ENCODE data around the gene SFN. TPM values are rescaled to one million over a fixed set of nuclear protein-coding genes. Genes with fewer than 3 reads are reported as not detected.
"Not testable (repeated sequence)": the region's sequence is repeated elsewhere in the genome, so short reads cannot be mapped to it uniquely, and the experiment has no call there.

The SFN gene
- total RNA-seq, 2 donors from 2014 or later: 1.9 to 3.8 TPM

DNA sequence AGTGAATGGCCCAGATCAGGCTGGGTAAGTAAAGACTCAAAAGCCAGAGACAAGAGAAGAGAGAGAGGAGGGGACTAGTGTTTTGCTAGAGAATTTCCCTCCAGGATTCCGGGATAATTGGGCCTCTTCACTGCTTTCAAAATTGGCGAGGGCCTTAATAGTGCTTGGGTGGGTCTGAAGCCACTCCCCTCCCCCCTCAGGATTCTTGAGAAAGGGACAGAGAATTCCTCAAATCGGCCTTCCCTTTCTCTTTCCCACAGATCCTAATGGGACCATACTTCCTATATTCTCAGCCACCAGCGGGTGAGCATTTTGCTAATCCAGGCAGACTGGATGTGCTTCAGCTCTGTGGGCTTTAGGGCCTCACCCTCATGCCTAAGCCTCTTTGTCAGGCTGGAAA, 11.9 kb downstream of the SFN start:
- Histone ChIP-seq H3K36me3 (peaks cover 19% of the 10 kb centered on the region), H3K9me3 (no peaks in the 10 kb centered on the region), H3K27me3 (replicated peaks; ENCODE audit: insufficient read depth) (no peaks in the 10 kb centered on the region), H3K4me3 (no peak overlapping the region), H3K4me1 (ENCODE audit: control insufficient read depth in 1 of 2, low read depth in 2 of 2) (no peaks in the 10 kb centered on the region), H3K27ac (no peak overlapping the region)
- ATAC-seq (ENCODE audit: insufficient number of reproducible peaks, low FRiP score, low read depth): no peak
- no peak for DNase-seq (ENCODE audit: low spot score)
- TF ChIP-seq CTCF (IDR thresholded peaks at IDR 0.05): no peak

- peak overlapping the region in 1 of 2 donors; percentile 45 for H3K27ac ChIP-seq
- DNase-seq (ENCODE audit: low spot score): no peak
- no peaks in the 10 kb centered on the region for H3K4me1 ChIP-seq (ENCODE audit: control insufficient read depth in 1 of 2, low read depth in 2 of 2)
- no peak for TF ChIP-seq CTCF (IDR thresholded peaks at IDR 0.05)
- no peak overlapping the region for H3K4me3 ChIP-seq
- H3K9me3 ChIP-seq: no peaks in the 10 kb centered on the region
- no peaks in the 10 kb centered on the region for H3K27me3 ChIP-seq (replicated peaks; ENCODE audit: insufficient read depth)
- no peak for ATAC-seq (ENCODE audit: insufficient number of reproducible peaks, low FRiP score, low read depth)
- peaks cover 41% of the 10 kb centered on the region for H3K36me3 ChIP-seq
These were observed 14.4 kb downstream of the SFN start for GRCh38 chr1:26877326-26877725.

DNA sequence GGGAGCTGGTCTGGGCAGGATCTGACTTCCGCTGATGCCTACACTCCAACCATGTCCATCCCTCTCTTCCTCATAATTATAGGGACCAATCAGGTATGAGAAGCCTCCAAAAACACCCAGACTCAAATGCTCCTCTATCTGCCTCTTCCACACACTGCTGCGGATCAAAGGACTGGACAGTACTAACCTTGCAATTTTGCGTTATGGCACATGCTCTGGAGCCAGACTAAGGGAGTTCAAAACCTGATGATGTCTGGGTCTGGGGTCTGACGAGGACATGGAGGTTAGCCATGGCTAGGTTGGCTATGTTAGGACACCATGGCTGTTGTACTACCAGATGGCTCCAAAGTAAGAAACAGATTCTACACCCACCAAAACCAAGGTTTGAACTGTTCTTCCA, 16.8 kb downstream of the SFN start:
- Histone ChIP-seq H3K27me3 (replicated peaks; ENCODE audit: insufficient read depth) (no peaks in the 10 kb centered on the region), H3K36me3 (peaks cover 62% of the 10 kb centered on the region), H3K4me1 (ENCODE audit: control insufficient read depth in 1 of 2, low read depth in 2 of 2) (no peaks in the 10 kb centered on the region), H3K9me3 (no peaks in the 10 kb centered on the region), H3K27ac (no peak overlapping the region), H3K4me3 (no peak overlapping the region)
- no peak for TF ChIP-seq CTCF (IDR thresholded peaks at IDR 0.05)
- ATAC-seq (ENCODE audit: insufficient number of reproducible peaks, low FRiP score, low read depth): no peak
- DNase-seq (ENCODE audit: low spot score): no peak

GRCh38 chr1:26881611-26882010, 18.7 kb downstream of the SFN start:
- peaks cover 75% of the 10 kb centered on the region for H3K36me3 ChIP-seq
- DNase-seq (ENCODE audit: low spot score); H3K4me3 ChIP-seq; ATAC-seq (ENCODE audit: insufficient number of reproducible peaks, low FRiP score, low read depth); H3K9me3 ChIP-seq; H3K27me3 ChIP-seq (replicated peaks; ENCODE audit: insufficient read depth); H3K4me1 ChIP-seq (ENCODE audit: control insufficient read depth in 1 of 2, low read depth in 2 of 2); H3K27ac ChIP-seq: not testable (repeated sequence)

- Histone ChIP-seq H3K27me3 (replicated peaks; ENCODE audit: insufficient read depth) (no peaks in the 10 kb centered on the region), H3K4me3 (no peak overlapping the region), H3K9me3 (no peaks in the 10 kb centered on the region), H3K36me3 (peaks cover 79% of the 10 kb centered on the region), H3K27ac (no peak overlapping the region), H3K4me1 (ENCODE audit: control insufficient read depth in 1 of 2, low read depth in 2 of 2) (peaks cover 0 to under 1% of the 10 kb centered on the region in 2 donors)
- ATAC-seq (ENCODE audit: insufficient number of reproducible peaks, low FRiP score, low read depth) (no peak), DNase-seq (ENCODE audit: low spot score) (no peak)
- no peak for TF ChIP-seq CTCF (IDR thresholded peaks at IDR 0.05)
These were observed 19.9 kb downstream of the SFN start for GRCh38 chr1:26882696-26883463.

DNA sequence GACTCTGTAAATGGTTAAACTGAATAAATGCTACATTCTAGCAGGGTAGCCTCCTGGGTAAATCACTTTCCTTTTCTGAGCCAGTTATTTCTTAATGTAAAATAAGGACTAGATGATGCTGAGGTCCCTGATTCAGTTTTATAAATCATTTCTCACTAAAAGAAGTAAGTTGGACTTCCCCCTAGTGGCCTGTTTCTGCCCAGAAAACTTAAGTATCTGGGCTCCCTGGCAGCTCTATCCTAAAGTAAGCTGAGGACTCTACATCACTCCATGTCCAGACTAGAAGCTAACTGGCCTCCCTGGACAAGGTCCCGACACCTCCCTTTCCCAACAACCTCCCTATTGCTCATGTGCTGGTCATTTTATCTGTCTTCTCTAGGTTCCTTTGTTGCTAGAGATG, 24.2 kb downstream of the SFN start:
- H3K36me3 ChIP-seq: peaks cover 59% of the 10 kb centered on the region
- H3K27me3 ChIP-seq (replicated peaks; ENCODE audit: insufficient read depth): no peaks in the 10 kb centered on the region
- ATAC-seq (ENCODE audit: insufficient number of reproducible peaks, low FRiP score, low read depth): no peak

More for the DNA sequence above, 24.2 kb downstream of the SFN start:
- TF ChIP-seq CTCF (IDR thresholded peaks at IDR 0.05): peak; percentile 22
- H3K4me1 ChIP-seq (ENCODE audit: control insufficient read depth in 1 of 2, low read depth in 2 of 2): peaks cover 14 to 18% of the 10 kb centered on the region in 2 donors
- DNase-seq (ENCODE audit: low spot score): no peak
- no peak overlapping the region for H3K4me3 ChIP-seq
- H3K27ac ChIP-seq: no peak overlapping the region
- H3K9me3 ChIP-seq: no peaks in the 10 kb centered on the region
